GM12878 (cell line): ENCODE measurements around the gene TBC1D9B. TPM values are rescaled to one million over a fixed set of nuclear protein-coding genes. Genes with fewer than 3 reads are reported as not detected.

Source experiments
- ATAC-seq: fragments of 200-7000 bp; cut with Tn5 transposase; 3 replicates; pipeline ENCODE4 v1.9.1; 2020; ENCODE audit warnings: mild to moderate bottlenecking, moderate library complexity
- BruUV-seq: library from RNA; stranded (reverse); fragments of 400-500 nt; replicated peaks from 2 replicates; lab custom pipeline; 2021; lab: Mats Ljungman, UMichigan
- CTCF ChIA-PET: fragments of 300-600 bp; sonication (Branson Sonifier 250); formaldehyde crosslinking; extraction: SDS; loops from one replicate; lab custom pipeline; 2021; ENCODE audit warnings: inconsistent platforms; lab: Yijun Ruan, JAX
- POLR2A ChIA-PET: fragments of 350-600 bp; formaldehyde crosslinking; extraction: SDS; loops from one replicate; lab custom pipeline; 2021; ENCODE audit warnings: inconsistent platforms; lab: Charles Lee
- RAD21 ChIA-PET: fragments of 300-600 bp; sonication (Branson Sonifier 250); formaldehyde crosslinking; loops from one replicate; lab custom pipeline; 2023; ENCODE audit warnings: antibody characterized with exemption; ENCODE audit not compliant: unreplicated experiment; lab: Charles Lee
- SMC1A ChIA-PET: fragments of 300-600 bp; sonication (Branson Sonifier 250); formaldehyde crosslinking; loops from one replicate; lab custom pipeline; 2023; ENCODE audit not compliant: unreplicated experiment, uncharacterized antibody; lab: Charles Lee
- DNase-seq: peaks from one replicate; pipeline ENCODE4 v3.0.0-alpha.2; 2011; ENCODE audit warnings: low read depth, low spot score
- FAIRE-seq: peaks from 3 replicates; lab custom pipeline; 2011; peaks lifted over from hg19 to GRCh38; lab: Jason Lieb, UNC
- H2AFZ ChIP-seq: 2 replicates; pipeline ENCODE4 v1.6.0; 2011; ENCODE audit warnings: low read depth, low read length, control low read depth; ENCODE audit not compliant: control insufficient read depth
- H3K27ac ChIP-seq: 2 replicates; pipeline ENCODE4 v1.5.1; 2011; ENCODE audit warnings: control low read depth; ENCODE audit not compliant: control insufficient read depth, insufficient read depth
- H3K27me3 ChIP-seq, 2 experiments: replicated peaks in 1 of 2; 2 replicates each; pipeline versions ENCODE4 v1.6.0 to v1.6.1; 2011; ENCODE audit warnings: low read length in 1 of 2; ENCODE audit not compliant: control insufficient read depth in 2 of 2, insufficient read depth in 2 of 2
- H3K36me3 ChIP-seq, 2 experiments: 2 replicates each; pipeline ENCODE4 v1.5.1; 2011; ENCODE audit warnings: low read length in 1 of 2; ENCODE audit not compliant: control insufficient read depth in 2 of 2, insufficient read depth in 2 of 2
- H3K4me1 ChIP-seq: 2 replicates; pipeline ENCODE4 v1.6.1; 2011; ENCODE audit warnings: mild to moderate bottlenecking, low read length, moderate library complexity, mixed read lengths; ENCODE audit not compliant: control insufficient read depth, insufficient read depth
- H3K4me2 ChIP-seq: 2 replicates; pipeline ENCODE4 v1.6.0; 2011; ENCODE audit warnings: control low read depth; ENCODE audit not compliant: control insufficient read depth, insufficient read depth
- H3K4me3 ChIP-seq: fragments of 200-600 bp; sonication (generic); 2 replicates; pipeline ENCODE4 v1.5.1; 2016
- H3K79me2 ChIP-seq: 2 replicates; pipeline ENCODE4 v1.6.0; 2011; ENCODE audit warnings: low read length; ENCODE audit not compliant: control insufficient read depth, insufficient read depth
- H3K9ac ChIP-seq: 2 replicates; pipeline ENCODE4 v1.8.0; 2011; ENCODE audit warnings: low read length, control low read depth, mixed read lengths; ENCODE audit not compliant: control insufficient read depth, insufficient read depth
- H3K9me3 ChIP-seq: replicated peaks from 3 replicates; pipeline ENCODE4 v1.5.1; 2011; ENCODE audit warnings: mild to moderate bottlenecking, low read length; ENCODE audit not compliant: control insufficient read depth, insufficient read depth
- H4K20me1 ChIP-seq: 2 replicates; pipeline ENCODE4 v1.6.0; 2011; ENCODE audit not compliant: control insufficient read depth, insufficient read depth
- BACH1 ChIP-seq: fragments of 450-650 bp; IDR thresholded peaks from 2 replicates; pipeline ENCODE4 v1.6.1; 2017; ENCODE audit warnings: mild to moderate bottlenecking, borderline replicate concordance
- BCL11A ChIP-seq: IDR thresholded peaks from 2 replicates; pipeline ENCODE4 v1.6.1; 2011; ENCODE audit warnings: low read depth, low read length
- BCLAF1 ChIP-seq: fragments of 450-650 bp; IDR thresholded peaks from 2 replicates; pipeline ENCODE4 v1.6.1; 2017; ENCODE audit warnings: antibody characterized with exemption, mild to moderate bottlenecking, moderate library complexity
- IRF5 ChIP-seq: fragments of 450-650 bp; IDR thresholded peaks from 2 replicates; pipeline ENCODE4 v1.6.1; 2017; ENCODE audit warnings: borderline replicate concordance
- POLR2A ChIP-seq: IDR thresholded peaks from 2 replicates; pipeline ENCODE4 v1.6.1; 2011; ENCODE audit warnings: low read depth, mild to moderate bottlenecking, low read length
- POLR2AphosphoS5 ChIP-seq: IDR thresholded peaks from 2 replicates; pipeline ENCODE4 v1.6.1; 2011; ENCODE audit warnings: mild to moderate bottlenecking, low read length, inconsistent platforms
- ZBTB4 ChIP-seq: fragments of 450-650 bp; formaldehyde crosslinking; IDR thresholded peaks from 2 replicates; pipeline ENCODE4 v1.4.0; 2022; ENCODE audit warnings: mild to moderate bottlenecking, moderate library complexity
- ZNF384 ChIP-seq: IDR thresholded peaks from 2 replicates; pipeline ENCODE4 v1.6.1; 2012; ENCODE audit warnings: low read depth, mild to moderate bottlenecking, low read length, improper control_type of control experiment, borderline replicate concordance
- WGBS: methylation state at CpG from one replicate; pipeline ENCODE4 v1.1.6; 2016; ENCODE audit warnings: low lambda C conversion rate; ENCODE audit not compliant: insufficient replicate concordance, insufficient coverage; ENCODE audit errors: missing lambda C conversion rate; 5-methylcytosine and 5-hydroxymethylcytosine counted together
- in situ Hi-C: fragments of 300-500 bp; cut with MboI; formaldehyde crosslinking; loops from 9 replicates; pipeline ENCODE4 v1.14.3; 2018; ENCODE audit warnings: mixed read lengths
- intact Hi-C: fragments of 100-400 bp; cut with micrococcal nuclease; formaldehyde crosslinking; loops from one replicate; pipeline ENCODE4 v1.14.2; 2022; ENCODE audit not compliant: unreplicated experiment
- polyA plus RNA-seq, 11 experiments: library from polyadenylated mRNA; depleted of rRNA in 4 of 11; unstranded in 6 of 11; stranded (reverse) in 5 of 11; fragments of >200 nt; fragmentation: Nextera tagmentation in 4 of 11; fragmentation: Illumina TruSeq in 1 of 11; extraction: Ambion mirVana in 4 of 11; extraction: Trizol in 1 of 11; gene quantifications; 1 replicate in 1 of 11; 2 replicates in 10 of 11; pipeline versions ENCODE4 v1.2.1 to v1.2.3, GENCODE V29; 2011 to 2016; ENCODE audit warnings: inconsistent platforms in 2 of 11, missing spikeins in 2 of 11, low read depth in 1 of 11
- total RNA-seq, 4 experiments: library from RNA; depleted of rRNA in 3 of 4; stranded (reverse); fragments of >200 nt in 3 of 4; fragmentation: Illumina TruSeq in 1 of 4; extraction: Trizol in 1 of 4; gene quantifications; 2 replicates each; pipeline versions ENCODE4 v1.2.1 to v1.2.3, GENCODE V29; 2013 to 2021

Gene TBC1D9B
- total and polyA plus RNA-seq, 10 of the 15 experiments (the other 5 are each of a cell fraction or from before 2014, with no cell fraction given): 4.0 to 74.2 (median 34.6) TPM

- H3K4me1 ChIP-seq: peaks cover 31% of the 10 kb centered on the region
- in situ Hi-C loops (loop anchor here (25.0 kb wide), 1 partner anchor 990 kb away; the partner anchor contains the start of gene MGAT1), intact Hi-C loops (no loop called here)
- no peaks in the 10 kb centered on the region for H3K9me3 ChIP-seq
- CTCF ChIA-PET: interaction anchor here (1.0 to 1.1 kb wide), 2 partner anchors 21 to 38 kb away, joined by 3 to 4 read pairs; no protein-coding TSS in a partner anchor
- peak overlapping the region; percentile 99 for H3K4me2 ChIP-seq
- H3K4me3 ChIP-seq: peak overlapping the region; percentile 93
- POLR2A ChIA-PET: interaction anchor here (0.6 to 1.3 kb wide), 4 partner anchors 8 to 91 kb away, joined by 3 to 5 read pairs (median 4); partner anchors contain the start of gene MRNIP
- H2AFZ ChIP-seq: no peak overlapping the region
- peaks cover 17% of the 10 kb centered on the region for H4K20me1 ChIP-seq
- H3K79me2 ChIP-seq: peaks cover 29% of the 10 kb centered on the region
- no peak overlapping the region; the same call in 1 of the 2 replicates for H3K27ac ChIP-seq
- peaks cover 18 to 21% of the 10 kb centered on the region in 2 experiments for H3K36me3 ChIP-seq
- ATAC-seq: no peak
- RAD21 ChIA-PET: interaction anchor here (0.9 kb wide), 1 partner anchor 17 kb away, joined by 4 read pairs; no protein-coding TSS in a partner anchor
- H3K9ac ChIP-seq: no peak overlapping the region
- TF ChIP-seq IRF5: no peak
- TF ChIP-seq POLR2AphosphoS5: 0 out of 2 replicates have a peak, but pooled peaks have one; percentile 13
- no peak for TF ChIP-seq BCLAF1
- TF ChIP-seq BACH1: 0 out of 2 replicates have a peak, but pooled peaks have one; percentile 23
- peak; percentile 70 for TF ChIP-seq POLR2A
- TF ChIP-seq BCL11A: no peak
- no peak for TF ChIP-seq ZNF384
- TF ChIP-seq ZBTB4: no peak
- TF ChIP-seq, all 136 proteins: peak for 3
- 77% methylated on average over 8 of the region's 8 CpGs for WGBS
- SMC1A ChIA-PET: interaction anchor here (0.9 to 1.1 kb wide), 3 partner anchors 11 to 60 kb away, joined by 3 to 4 read pairs (median 3); partner anchors contain the start of gene LTC4S
- H3K27me3 ChIP-seq: no peaks in the 10 kb centered on the region
- no TSS peak for BruUV-seq
- no peak for DNase-seq
- no peak for FAIRE-seq
Observed at GRCh38 chr5:179822444-179822990, 85.2 kb downstream of the TBC1D9B start.
